ENCODE data around the gene HDAC7.

DNA sequence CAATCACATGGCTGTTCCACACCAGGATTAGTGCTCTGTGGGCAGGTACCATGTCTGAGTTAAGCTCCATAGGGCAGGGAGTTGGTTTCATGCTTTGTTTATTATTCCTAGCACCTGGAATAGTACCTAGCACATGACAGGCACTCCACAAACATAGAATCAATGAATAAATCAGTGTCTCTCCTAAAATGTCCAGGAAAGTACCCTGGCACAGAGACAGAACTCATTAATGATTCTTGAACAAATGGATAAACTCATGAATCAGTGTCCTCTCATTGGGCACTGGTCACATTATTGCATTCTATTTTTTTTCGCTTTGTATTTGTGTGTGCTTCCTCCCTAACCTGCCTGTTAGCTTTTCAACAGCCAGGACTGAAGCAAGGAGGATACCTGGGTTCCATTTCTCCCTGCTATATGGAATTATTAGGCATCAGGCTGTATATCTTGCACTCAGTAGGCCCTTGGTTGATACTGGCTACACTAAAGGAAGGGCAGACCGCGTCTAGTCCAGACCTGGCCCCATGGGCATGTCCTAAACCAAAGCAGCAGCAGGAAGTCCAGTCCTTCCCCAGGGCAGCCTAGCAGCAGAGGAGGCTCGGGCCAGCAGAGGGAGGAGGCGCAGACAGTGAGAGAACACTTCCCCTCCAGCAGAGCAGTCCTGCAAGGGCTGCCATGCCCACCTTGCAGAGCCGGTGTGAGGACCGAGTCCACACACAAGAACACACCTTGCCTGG lies 18.4 kb downstream of the HDAC7 start:
- TF ChIP-seq, protein P1, sequence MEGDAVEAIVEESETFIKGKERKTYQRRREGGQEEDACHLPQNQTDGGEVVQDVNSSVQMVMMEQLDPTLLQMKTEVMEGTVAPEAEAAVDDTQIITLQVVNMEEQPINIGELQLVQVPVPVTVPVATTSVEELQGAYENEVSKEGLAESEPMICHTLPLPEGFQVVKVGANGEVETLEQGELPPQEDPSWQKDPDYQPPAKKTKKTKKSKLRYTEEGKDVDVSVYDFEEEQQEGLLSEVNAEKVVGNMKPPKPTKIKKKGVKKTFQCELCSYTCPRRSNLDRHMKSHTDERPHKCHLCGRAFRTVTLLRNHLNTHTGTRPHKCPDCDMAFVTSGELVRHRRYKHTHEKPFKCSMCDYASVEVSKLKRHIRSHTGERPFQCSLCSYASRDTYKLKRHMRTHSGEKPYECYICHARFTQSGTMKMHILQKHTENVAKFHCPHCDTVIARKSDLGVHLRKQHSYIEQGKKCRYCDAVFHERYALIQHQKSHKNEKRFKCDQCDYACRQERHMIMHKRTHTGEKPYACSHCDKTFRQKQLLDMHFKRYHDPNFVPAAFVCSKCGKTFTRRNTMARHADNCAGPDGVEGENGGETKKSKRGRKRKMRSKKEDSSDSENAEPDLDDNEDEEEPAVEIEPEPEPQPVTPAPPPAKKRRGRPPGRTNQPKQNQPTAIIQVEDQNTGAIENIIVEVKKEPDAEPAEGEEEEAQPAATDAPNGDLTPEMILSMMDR (conservative IDR thresholded peaks at IDR 0.05; ENCODE audit: low read depth, low read length) = no peak
- TF ChIP-seq EZH2 (IDR thresholded peaks at IDR 0.05; ENCODE audit: low read length, unreplicated experiment) = no peak

Measured in PC-3 (cell line).